ENCODE data around the gene GRM6.

GRM6 gene

DNA sequence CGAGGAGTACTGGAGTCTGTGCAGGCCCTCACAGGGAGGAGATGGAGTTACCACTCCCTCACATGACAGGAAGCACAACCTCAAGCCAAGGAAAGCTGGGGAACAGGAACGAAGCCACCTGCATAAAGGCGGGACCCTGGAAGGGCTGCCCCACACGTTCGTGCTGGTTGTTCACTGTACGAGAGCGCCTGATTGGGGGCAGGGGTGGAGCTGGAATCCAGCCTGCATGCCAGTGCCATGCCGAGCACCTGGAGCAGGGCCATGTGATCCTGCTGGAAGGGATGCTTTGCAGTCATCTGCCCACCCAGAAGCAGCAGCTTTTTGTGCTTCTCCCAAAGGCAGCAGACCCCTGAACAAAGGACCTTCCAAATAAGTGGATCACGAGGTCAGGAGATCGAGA is 11.4 kb downstream of the GRM6 start:
- no peak for DNase-seq

DNA sequence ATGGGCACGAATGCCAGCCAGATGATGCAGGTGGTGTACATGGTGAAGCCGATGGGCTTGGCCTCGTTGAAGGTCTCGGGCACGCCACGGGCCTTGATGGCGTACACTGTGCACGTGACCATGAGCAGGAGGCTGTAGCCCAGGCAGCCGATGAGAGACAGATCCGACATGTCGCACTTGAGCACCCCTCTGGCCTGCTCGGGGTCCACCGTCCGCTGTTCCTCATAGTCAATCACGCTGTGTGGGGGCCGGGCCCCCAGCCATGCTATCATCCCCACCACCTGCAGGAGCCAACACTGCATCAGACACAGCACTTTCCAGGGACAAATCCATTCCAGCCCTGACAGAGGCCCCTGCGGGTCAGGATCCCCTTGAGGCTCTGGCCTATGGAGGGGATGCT is 12.2 kb downstream of the GRM6 start:
- DNase-seq: no peak

DNA sequence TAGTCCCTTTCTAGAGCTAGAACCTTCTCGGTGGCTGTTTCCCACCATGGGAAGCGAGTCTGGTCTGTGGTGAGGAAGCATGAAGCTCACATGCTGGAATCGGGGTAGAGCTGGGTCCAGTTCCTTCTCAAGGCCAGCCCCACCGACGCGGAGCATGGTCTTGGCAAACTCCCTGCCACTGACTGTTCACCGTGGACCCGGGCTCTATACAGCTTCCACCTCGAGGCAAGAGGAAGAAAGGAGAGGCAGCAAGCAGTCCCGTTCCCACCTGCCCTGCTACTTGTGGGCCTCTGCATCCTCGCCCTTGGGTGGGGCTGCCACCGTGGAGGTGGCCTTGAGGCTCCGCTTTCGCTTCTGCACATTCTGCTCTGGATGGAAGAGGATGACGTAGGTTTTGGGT is 13.7 kb downstream of the GRM6 start:
- no peak for DNase-seq

DNA sequence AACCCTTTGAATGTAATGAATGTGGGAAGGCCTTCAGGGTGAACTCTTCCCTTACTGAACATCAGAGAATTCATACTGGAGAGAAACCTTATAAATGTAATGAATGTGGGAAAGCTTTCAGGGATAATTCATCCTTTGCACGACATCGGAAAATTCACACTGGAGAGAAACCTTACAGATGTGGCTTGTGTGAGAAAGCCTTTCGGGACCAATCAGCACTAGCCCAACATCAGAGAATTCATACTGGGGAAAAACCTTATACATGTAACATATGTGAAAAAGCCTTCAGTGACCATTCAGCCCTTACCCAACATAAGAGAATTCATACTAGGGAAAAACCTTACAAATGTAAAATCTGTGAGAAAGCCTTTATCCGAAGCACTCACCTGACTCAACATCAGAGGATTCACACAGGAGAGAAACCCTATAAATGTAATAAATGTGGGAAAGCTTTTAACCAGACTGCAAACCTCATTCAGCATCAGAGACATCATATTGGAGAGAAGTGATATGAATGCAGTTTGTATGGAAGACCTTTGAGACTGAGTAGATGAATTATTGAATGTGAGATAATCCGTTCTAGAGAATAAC is 29.6 kb downstream of the GRM6 start:
- no peak for DNase-seq

DNA sequence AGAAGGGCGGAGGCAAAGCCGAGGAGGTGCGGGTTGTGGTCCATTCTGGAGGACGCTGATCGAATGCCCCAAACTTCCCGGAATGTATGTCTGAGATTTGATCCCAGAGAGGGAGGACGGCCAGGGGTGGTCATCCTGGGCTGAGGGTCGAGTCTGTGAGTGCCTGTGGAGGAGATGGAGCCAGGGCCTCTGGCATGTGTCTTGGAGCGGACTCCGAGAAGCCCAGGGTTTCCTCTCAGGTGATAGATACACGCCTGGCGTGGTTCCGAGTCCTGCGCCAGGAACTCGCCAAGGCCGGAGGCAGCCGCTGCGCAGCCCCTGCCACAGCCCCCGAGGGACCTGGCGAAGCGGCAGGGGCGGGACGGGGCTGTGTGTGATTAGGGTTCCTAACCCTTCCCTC is 53.8 kb downstream of the GRM6 start:
- no peak for DNase-seq

DNA sequence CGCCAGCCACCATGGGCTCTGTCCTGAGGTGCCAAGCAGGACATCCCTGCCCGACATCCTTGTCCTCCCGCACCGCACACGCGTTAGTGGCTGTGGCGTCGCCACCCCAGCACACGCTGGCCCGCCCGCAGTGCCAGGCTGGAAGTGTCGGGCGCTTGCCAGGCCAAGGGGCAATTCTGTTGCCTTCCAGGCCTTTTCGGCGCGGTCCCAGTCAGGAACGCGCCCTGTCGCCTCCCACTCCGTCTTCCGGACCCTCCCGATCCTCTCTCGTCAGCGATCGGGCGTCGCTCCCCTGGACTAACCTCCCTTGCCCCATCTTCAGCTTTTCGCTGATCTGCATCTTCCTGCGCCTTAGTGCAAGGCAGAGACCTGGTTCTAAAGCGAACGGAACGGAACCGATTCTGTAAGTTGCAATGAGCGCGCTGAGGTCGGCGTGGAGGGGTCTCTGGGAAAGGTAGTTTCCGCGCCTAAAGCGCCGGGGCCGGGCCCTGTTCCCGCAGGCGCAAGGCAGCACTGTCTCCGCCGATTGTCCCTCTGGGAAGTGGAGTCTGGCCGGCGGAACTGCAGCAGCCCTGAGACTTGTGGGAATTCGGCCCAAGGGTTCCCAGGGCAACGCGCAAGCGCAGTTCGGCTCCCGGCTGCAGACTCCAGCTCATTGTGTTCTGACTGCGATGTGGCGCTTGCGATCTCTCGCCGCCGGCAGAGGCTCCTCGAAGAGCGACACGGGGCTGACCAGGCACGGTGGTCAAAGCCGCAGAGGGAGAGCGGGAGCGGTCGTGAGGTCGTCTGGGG is 54.4 kb downstream of the GRM6 start, which contains the start of gene ZNF454:
Gene ZNF454, plus strand, starts transcription at position 630 of the 792 bp plus-strand sequence. CDS start 1,594 bp downstream, outside the sequence.
- DNase-seq: peak; percentile 2

DNA sequence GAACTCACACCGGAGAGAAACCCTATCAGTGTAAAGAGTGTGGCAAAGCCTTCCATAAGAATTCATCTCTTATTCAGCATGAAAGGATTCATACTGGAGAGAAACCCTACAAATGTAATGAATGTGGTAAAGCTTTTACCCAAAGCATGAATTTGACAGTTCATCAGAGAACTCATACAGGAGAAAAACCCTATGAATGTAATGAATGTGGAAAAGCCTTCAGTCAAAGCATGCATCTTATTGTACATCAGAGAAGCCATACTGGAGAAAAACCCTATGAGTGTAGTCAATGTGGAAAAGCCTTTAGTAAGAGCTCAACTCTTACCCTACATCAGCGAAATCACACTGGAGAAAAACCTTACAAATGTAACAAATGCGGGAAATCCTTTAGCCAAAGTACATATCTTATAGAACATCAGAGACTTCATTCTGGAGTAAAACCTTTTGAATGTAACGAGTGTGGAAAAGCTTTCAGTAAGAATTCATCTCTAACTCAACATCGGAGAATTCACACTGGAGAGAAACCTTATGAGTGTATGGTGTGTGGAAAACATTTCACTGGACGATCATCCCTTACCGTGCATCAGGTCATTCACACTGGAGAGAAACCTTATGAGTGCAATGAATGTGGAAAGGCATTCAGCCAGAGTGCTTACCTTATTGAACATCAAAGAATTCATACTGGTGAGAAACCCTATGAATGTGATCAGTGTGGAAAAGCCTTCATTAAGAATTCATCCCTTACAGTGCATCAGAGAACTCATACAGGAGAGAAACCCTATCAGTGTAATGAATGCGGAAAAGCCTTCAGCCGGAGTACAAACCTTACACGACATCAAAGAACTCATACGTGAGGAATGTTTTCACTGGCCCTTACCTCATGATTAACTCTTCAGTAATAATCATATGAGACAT is 63.0 kb downstream of the GRM6 start:
- no peak for DNase-seq
